Hematopoietic multipotent progenitor cell treated with erythropoietin and hydrocortisone succinate and interleukin-3 and kit ligand, for 8 days (in vitro differentiated cells): ENCODE results near the gene CD163L1.
"Not testable (repeated sequence)": the region's sequence is repeated elsewhere in the genome, so short reads cannot be mapped to it uniquely, and the experiment has no call there.

Experiments
- DNase-seq: peaks from one replicate; pipeline ENCODE4 v3.0.0-alpha.2; 2015

The CD163L1 gene

GRCh38 chr12:7403466-7403865 lies 40.5 kb downstream of the CD163L1 start:
- no peak for DNase-seq

GRCh38 chr12:7399089-7399488 lies 44.9 kb downstream of the CD163L1 start:
- no peak for DNase-seq

GRCh38 chr12:7396418-7396817 lies 47.5 kb downstream of the CD163L1 start:
- DNase-seq, result no peak

- DNase-seq, result no peak
Observed at GRCh38 chr12:7395950-7396349, 48.0 kb downstream of the CD163L1 start.

- DNase-seq, result peak; percentile 16
Observed at GRCh38 chr12:7387289-7387688, 56.7 kb downstream of the CD163L1 start.

GRCh38 chr12:7383157-7383556 lies 60.8 kb downstream of the CD163L1 start:
- DNase-seq, result no peak

GRCh38 chr12:7376196-7376595 lies 67.8 kb downstream of the CD163L1 start:
- DNase-seq, result no peak

- DNase-seq, result no peak
Observed at GRCh38 chr12:7375145-7375543, 68.8 kb downstream of the CD163L1 start.

- DNase-seq, result peak; percentile 67
Observed at GRCh38 chr12:7374423-7375144, 69.4 kb downstream of the CD163L1 start.

GRCh38 chr12:7373226-7373625 lies 70.7 kb downstream of the CD163L1 start:
- peak; percentile 48 for DNase-seq

GRCh38 chr12:7369274-7369729 lies 74.7 kb downstream of the CD163L1 start:
- no peak for DNase-seq

GRCh38 chr12:7362734-7363133 lies 81.2 kb downstream of the CD163L1 start:
- no peak for DNase-seq

GRCh38 chr12:7361265-7361664 lies 82.7 kb downstream of the CD163L1 start:
- no peak for DNase-seq

- peak; percentile 31 for DNase-seq
Observed at GRCh38 chr12:7354529-7354928, 89.4 kb downstream of the CD163L1 start.

- DNase-seq, result peak; percentile 25
Observed at GRCh38 chr12:7352661-7353060, 91.3 kb downstream of the CD163L1 start.

GRCh38 chr12:7351177-7351576 lies 92.8 kb downstream of the CD163L1 start:
- DNase-seq, result no peak

- DNase-seq, result no peak
Observed at GRCh38 chr12:7349418-7349817, 94.5 kb downstream of the CD163L1 start.

GRCh38 chr12:7346551-7347225 lies 97.3 kb downstream of the CD163L1 start:
- no peak for DNase-seq

- DNase-seq, result peak; percentile 35
Observed at GRCh38 chr12:7344833-7345606, 98.9 kb downstream of the CD163L1 start.

GRCh38 chr12:7339675-7340074 lies 104.3 kb downstream of the CD163L1 start:
- DNase-seq, result no peak

GRCh38 chr12:7337790-7338189 lies 106.2 kb downstream of the CD163L1 start:
- DNase-seq, result not testable (repeated sequence)

- no peak for DNase-seq
Observed at GRCh38 chr12:7327918-7328317, 116.0 kb downstream of the CD163L1 start.

GRCh38 chr12:7324176-7324575 lies 119.8 kb downstream of the CD163L1 start:
- no peak for DNase-seq

- no peak for DNase-seq
Observed at GRCh38 chr12:7322599-7322998, 121.4 kb downstream of the CD163L1 start.
